H1 (cell line): ENCODE measurements around the gene TAS2R41. TPM values are rescaled to one million over a fixed set of nuclear protein-coding genes. Genes with fewer than 3 reads are reported as not detected.

Source experiments
- CHD7 ChIP-seq: fragments of 300-600 bp; sonication (generic); IDR thresholded peaks from 2 replicates; pipeline ENCODE4 v1.7.1; 2012; ENCODE audit warnings: low read length, moderate library complexity, mild to moderate bottlenecking, inconsistent platforms; ENCODE audit not compliant: insufficient replicate concordance
- CREB1 ChIP-seq: IDR thresholded peaks from 2 replicates; pipeline ENCODE4 v1.6.1; 2012; ENCODE audit warnings: inconsistent platforms
- EGR1 ChIP-seq: IDR thresholded peaks from 2 replicates; pipeline ENCODE4 v1.6.1; 2011; ENCODE audit warnings: low read depth, low read length, borderline replicate concordance
- EZH2 ChIP-seq: fragments of 200-600 bp; sonication (generic); IDR thresholded peaks from 2 replicates; pipeline ENCODE4 v1.7.1; 2012; ENCODE audit warnings: low read depth, mild to moderate bottlenecking, moderate library complexity, low read length, inconsistent platforms; ENCODE audit not compliant: severe bottlenecking
- JUND ChIP-seq: IDR thresholded peaks from 2 replicates; pipeline ENCODE4 v1.6.1; 2011; ENCODE audit warnings: mild to moderate bottlenecking, improper control_type of control experiment, low read length
- NANOG ChIP-seq: IDR thresholded peaks from 2 replicates; pipeline ENCODE4 v1.6.1; 2011; ENCODE audit warnings: low read length, low read depth, mild to moderate bottlenecking, inconsistent platforms; ENCODE audit not compliant: insufficient read depth, poor library complexity, severe bottlenecking
- PHF8 ChIP-seq: fragments of 200-600 bp; sonication (generic); conservative IDR thresholded peaks from 2 replicates; pipeline ENCODE4 v1.7.1; 2012; ENCODE audit warnings: low read depth, mild to moderate bottlenecking, inconsistent platforms, low read length, moderate library complexity
- RAD21 ChIP-seq, 2 experiments: IDR thresholded peaks in 1 of 2; conservative IDR thresholded peaks in 1 of 2; 2 replicates each; pipeline ENCODE4 v1.6.1; 2011; ENCODE audit warnings: low read depth in 2 of 2, low read length in 2 of 2, improper control_type of control experiment in 1 of 2, inconsistent platforms in 1 of 2, mild to moderate bottlenecking in 1 of 2, moderate library complexity in 1 of 2
- SIN3A ChIP-seq, 2 experiments: IDR thresholded peaks in 1 of 2; conservative IDR thresholded peaks in 1 of 2; 2 replicates each; pipeline ENCODE4 v1.6.1; 2011 to 2012; ENCODE audit warnings: low read length in 2 of 2, improper control_type of control experiment in 1 of 2, low read depth in 1 of 2, mild to moderate bottlenecking in 1 of 2
- polyA plus RNA-seq, 7 experiments: library from polyadenylated mRNA; depleted of rRNA in 3 of 7; stranded (reverse) in 5 of 7; unstranded in 2 of 7; fragments of >200 nt in 5 of 7; fragments of 200-250 nt in 2 of 7; gene quantifications; 1 replicate in 5 of 7; 2 replicates in 1 of 7; 4 replicates in 1 of 7; pipeline versions ENCODE4 v1.2.1 to v1.2.3, GENCODE V29; 2011 to 2013; ENCODE audit warnings: missing spikeins in 2 of 7, mixed read lengths in 2 of 7
- total RNA-seq: library from RNA; stranded (reverse); fragmentation: NEBNext Ultra II Directional; extraction: Animal tissue kit (Norgen Biotek cat#: 25700); gene quantifications from 2 replicates; pipeline ENCODE4 v1.2.1, GENCODE V29; 2021
- TF ChIP-seq, protein P1 (sequence below): IDR thresholded peaks from 2 replicates; pipeline ENCODE4 v1.6.1; 2011; ENCODE audit warnings: low read length, improper control_type of control experiment

TAS2R41 gene
- total and polyA plus RNA-seq, 2 of the 8 experiments (the other 6 are each of a cell fraction or from before 2014, with no cell fraction given), result 0.12 TPM; not detected in 1

- no peak for TF ChIP-seq CHD7
- TF ChIP-seq, protein P1, sequence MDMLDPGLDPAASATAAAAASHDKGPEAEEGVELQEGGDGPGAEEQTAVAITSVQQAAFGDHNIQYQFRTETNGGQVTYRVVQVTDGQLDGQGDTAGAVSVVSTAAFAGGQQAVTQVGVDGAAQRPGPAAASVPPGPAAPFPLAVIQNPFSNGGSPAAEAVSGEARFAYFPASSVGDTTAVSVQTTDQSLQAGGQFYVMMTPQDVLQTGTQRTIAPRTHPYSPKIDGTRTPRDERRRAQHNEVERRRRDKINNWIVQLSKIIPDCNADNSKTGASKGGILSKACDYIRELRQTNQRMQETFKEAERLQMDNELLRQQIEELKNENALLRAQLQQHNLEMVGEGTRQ, result no peak
- TF ChIP-seq PHF8, result no peak
- no peak for TF ChIP-seq CREB1
- no peak for TF ChIP-seq SIN3A (conservative IDR thresholded peaks at IDR 0.05 in 1 of 2, IDR thresholded peaks at IDR 0.05 in 1 of 2; ENCODE audit: low read depth in 1 of 2, low read length in 2 of 2)
- TF ChIP-seq RAD21 (IDR thresholded peaks at IDR 0.05 in 1 of 2, conservative IDR thresholded peaks at IDR 0.05 in 1 of 2; ENCODE audit: low read depth in 2 of 2, low read length in 2 of 2), result no peak
- TF ChIP-seq EZH2, result no peak
- TF ChIP-seq EGR1, result no peak
- TF ChIP-seq JUND, result no peak
- TF ChIP-seq NANOG, result no peak
These were observed 42.4 kb upstream of the TAS2R41 start (continued) for GRCh38 chr7:143435266-143435665.
